Right cardiac atrium (tissue), 5 donors: Measurements from ENCODE around the gene PGLYRP4. TPM values are rescaled to one million over a fixed set of nuclear protein-coding genes. Genes with fewer than 3 reads are reported as not detected.

Experiments used
- ATAC-seq, 2 donors: fragments of 200-7000 bp; cut with Tn5 transposase; one replicate each; pipeline versions ENCODE4 v1.8.0 to v1.9.1; 2020; ENCODE audit warnings: moderate library complexity in 2 of 2, mild to moderate bottlenecking in 1 of 2
- DNase-seq, 3 donors: peaks; one replicate each; pipeline ENCODE4 v3.0.0-alpha.2; 2020
- H3K27ac ChIP-seq: one replicate; pipeline ENCODE4 v1.5.1; 2013; ENCODE audit warnings: mild to moderate bottlenecking, low read length, control low read depth, moderate library complexity
- H3K27me3 ChIP-seq: one replicate; pipeline ENCODE4 v1.6.1; 2013; ENCODE audit not compliant: control insufficient read depth, insufficient read depth
- H3K4me1 ChIP-seq: one replicate; pipeline ENCODE4 v1.6.1; 2013; ENCODE audit warnings: low read length; ENCODE audit not compliant: control insufficient read depth, insufficient read depth
- H3K4me3 ChIP-seq: one replicate; pipeline ENCODE4 v1.5.1; 2013; ENCODE audit warnings: low read length, control low read depth
- H3K9me3 ChIP-seq: one replicate; pipeline ENCODE4 v1.6.1; 2013; ENCODE audit warnings: low read length; ENCODE audit not compliant: control insufficient read depth
- WGBS: extraction: QIAGEN DNeasy Blood & Tissue Kit; methylation state at CpG from one replicate; pipeline ENCODE4 v1.1.7; 2013; 5-methylcytosine and 5-hydroxymethylcytosine counted together
- intact Hi-C, 4 donors: fragments of 100-400 bp; cut with DNase I; formaldehyde crosslinking; loops; one replicate each; pipeline versions ENCODE4 v1.11.0 to v1.14.0; 2022 to 2023
- polyA plus RNA-seq: library from polyadenylated mRNA; stranded (reverse); fragments of 200-250 nt; gene quantifications from one replicate; pipeline ENCODE4 v1.2.3, GENCODE V29; 2013
- total RNA-seq, 4 donors: library from RNA; stranded (reverse); fragmentation: NEBNext Ultra II Directional; extraction: Animal tissue kit (Norgen Biotek cat#: 25700); gene quantifications; one replicate each; pipeline ENCODE4 v1.2.1, GENCODE V29; 2021
- donor health status: healthy with polysubstance abuse.
- donor health status: DM: no; HTN: yes; CAD: no.
- donor health status: DM: no; HTN: no; CAD: no.
- donor health status: DM: no; HTN: yes; CAD: no; lungs with severe emphysema.
- donor health status: DM: yes; HTN: yes; CAD: no.

Gene PGLYRP4
- total and polyA plus RNA-seq, 5 donors: not detected

DNA sequence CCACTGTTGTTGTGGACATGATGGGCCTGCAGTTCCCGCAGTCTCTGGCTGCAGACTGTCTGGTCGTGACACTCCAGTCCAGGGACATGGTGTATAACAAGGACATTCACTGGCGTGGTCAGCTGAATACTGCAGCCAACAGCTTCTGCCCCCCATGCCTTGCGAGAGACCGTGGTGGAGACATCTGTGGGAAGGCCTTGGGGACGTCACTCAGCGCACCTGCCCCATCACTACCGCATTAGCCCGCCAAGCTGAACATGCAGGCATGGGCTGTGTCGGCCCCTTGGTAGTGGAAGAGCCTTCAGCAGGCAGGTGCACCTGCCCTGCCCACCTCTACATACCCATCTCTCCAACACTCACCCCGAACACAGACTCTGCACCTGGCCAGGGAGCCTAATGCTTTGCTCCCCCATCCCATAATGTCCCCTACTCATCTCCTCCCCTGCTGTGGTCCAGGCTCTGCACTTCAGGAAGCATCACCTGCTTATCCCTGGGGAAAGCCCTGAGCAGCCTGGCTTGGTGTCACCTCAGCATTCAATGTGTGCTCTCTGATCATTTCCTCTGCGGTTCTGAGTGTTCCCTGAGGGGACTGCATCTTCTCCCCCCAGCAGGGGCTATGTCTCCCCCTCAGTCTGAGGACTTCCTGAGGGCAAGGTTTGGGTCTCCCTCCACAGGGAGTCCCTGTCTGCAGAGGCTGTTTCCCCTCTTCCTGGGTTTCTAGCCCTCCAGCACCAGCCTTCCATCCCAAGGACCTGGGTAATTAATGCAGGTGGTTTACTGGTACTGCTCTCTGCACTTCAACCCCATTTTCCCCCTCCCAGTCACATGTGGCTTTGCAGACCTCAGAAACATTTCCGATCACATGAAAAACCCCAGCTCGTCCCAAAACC, 3.2 kb downstream of the PGLYRP4 start:
- Histone ChIP-seq H3K4me3 (no peak overlapping the region), H3K4me1 (peaks cover 2% of the 10 kb centered on the region), H3K9me3 (no peaks in the 10 kb centered on the region), H3K27ac (no peak overlapping the region), H3K27me3 (no peaks in the 10 kb centered on the region)
- intact Hi-C loops: no loop called here
- DNase-seq (no peak), ATAC-seq (no peak)
- WGBS: 86% methylated on average over 14 of the region's 14 CpGs

DNA sequence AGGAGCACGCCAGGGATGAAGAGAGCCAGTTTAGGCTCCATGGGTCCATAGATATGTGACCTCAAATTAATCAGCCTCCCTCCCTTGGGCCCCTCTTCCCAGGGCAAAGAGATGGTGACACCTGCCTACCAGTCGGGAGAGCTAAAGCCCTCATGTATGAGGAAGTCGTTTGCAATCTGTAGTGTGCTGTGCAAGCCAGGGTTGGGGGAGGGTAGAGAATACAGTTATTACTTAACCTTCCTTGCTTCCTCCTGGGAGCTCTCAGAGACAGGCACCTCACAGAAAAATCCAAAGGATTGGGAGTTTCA, 4.0 kb downstream of the PGLYRP4 start:
- 55% methylated on average over 3 of the region's 3 CpGs for WGBS
- peak in 1 of 2 donors; percentile 35 for ATAC-seq
- no peaks in the 10 kb centered on the region for H3K27me3 ChIP-seq
- no peak overlapping the region for H3K27ac ChIP-seq
- DNase-seq: no peak
- H3K4me3 ChIP-seq: no peak overlapping the region
- H3K9me3 ChIP-seq: no peaks in the 10 kb centered on the region
- intact Hi-C loops: no loop called here
- H3K4me1 ChIP-seq: peaks cover 2% of the 10 kb centered on the region

DNA sequence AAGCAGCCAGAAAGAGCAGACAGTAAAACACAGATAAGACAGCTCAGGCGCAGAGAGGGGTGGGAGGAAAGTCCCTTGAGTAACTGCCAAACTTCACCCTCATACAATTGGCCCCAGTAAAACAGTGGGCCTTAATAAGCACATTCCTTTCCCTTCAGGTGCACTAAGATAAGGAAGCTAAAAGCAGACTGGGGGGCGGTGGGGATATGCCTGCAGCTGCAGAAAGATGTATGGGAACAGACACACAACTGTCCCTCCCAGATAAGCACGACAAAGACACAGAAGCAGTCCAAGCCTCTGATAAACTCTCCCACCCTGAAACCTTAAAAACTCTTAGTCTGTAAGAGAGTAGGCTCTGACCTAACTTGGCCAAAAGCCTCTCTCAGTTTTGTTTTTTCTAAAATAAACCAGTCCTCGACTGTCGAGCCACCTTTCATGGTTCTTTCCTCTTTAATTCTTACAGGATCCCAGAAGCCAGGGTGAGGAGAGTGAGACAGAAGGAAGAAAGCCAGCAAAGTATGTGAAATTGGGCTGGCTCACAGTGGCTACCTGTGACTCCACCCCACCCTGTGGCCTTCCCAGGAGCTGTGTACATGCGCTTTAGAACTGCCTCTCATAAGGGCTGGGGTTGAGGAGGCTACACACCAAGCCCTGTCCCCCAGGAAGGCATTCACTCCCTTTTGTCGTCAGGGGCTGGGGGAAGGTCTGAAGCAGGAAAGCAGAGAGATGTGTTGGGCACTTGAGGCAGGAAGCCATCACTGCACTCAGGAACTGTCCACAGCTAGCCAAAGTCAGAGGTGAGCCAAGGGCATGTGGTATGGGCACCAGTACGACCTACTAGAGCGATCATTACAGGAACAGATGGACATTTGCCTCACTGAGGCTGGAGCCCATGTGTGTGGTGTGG, 4.6 kb downstream of the PGLYRP4 start:
- H3K4me3 ChIP-seq: no peak overlapping the region
- H3K27me3 ChIP-seq: no peaks in the 10 kb centered on the region
- ATAC-seq (no peak), DNase-seq (no peak)
- no peak overlapping the region for H3K27ac ChIP-seq
- intact Hi-C loops: no loop called here
- peaks cover 2% of the 10 kb centered on the region for H3K4me1 ChIP-seq
- WGBS: 37% methylated on average over 9 of the region's 9 CpGs
- H3K9me3 ChIP-seq: no peaks in the 10 kb centered on the region

DNA sequence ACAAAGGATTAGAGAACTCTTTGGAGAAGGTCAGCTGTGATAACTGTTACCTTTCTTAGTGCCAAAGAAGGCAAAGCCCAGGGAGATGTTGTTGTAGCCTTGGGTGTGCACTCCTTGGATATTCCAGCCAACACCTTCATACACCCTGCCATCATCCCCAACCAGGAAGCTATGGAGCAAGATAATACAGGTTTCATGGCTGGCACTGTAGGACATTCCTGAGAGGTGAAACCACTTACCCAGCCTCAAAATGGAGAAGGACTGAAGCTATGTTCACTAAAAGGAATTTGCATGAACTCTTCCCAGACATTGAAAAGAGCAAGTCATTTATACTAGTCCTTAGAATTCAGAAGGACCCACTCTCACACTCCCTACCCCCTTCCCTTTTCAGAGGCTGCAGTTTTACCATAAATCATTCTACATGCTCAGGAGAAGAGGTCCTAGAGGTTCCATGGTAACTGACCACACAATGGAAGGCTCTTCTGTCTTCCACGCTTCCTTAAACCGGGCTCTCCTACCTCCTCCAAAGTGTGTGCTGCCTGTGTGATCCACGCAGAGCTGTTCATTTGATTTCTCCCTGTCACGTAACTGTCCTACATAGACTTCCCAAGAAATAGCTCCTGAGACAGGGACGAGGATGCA, 5.5 kb downstream of the PGLYRP4 start:
- Histone ChIP-seq H3K4me3 (no peak overlapping the region), H3K27me3 (no peaks in the 10 kb centered on the region), H3K27ac (no peak overlapping the region), H3K9me3 (no peaks in the 10 kb centered on the region), H3K4me1 (peaks cover 2% of the 10 kb centered on the region)
- 18% methylated on average over 5 of the region's 5 CpGs for WGBS
- intact Hi-C loops: no loop called here
- DNase-seq: no peak
- no peak for ATAC-seq

DNA sequence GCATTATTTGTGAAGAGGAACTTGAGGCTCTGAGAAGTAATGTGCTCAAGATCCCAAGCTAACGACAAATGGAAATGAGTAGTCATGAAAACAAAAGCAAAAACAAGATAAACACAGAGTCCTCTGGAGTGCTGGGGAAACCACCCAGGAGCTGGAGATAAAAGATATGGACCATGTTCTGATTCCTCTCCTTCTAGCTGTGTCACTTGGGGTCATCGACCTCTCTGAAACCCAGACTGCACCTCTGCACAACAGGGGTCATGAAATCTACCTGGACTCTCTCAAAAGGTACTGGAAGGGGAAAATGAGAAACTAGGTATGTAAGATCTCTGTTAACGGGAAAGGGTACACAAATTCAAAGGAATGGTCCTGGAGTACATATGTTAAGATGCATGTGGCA, 6.5 kb downstream of the PGLYRP4 start:
- DNase-seq (no peak), ATAC-seq (no peak)
- Histone ChIP-seq H3K27ac (no peak overlapping the region), H3K4me1 (peaks cover 2% of the 10 kb centered on the region), H3K9me3 (no peaks in the 10 kb centered on the region), H3K27me3 (no peaks in the 10 kb centered on the region), H3K4me3 (no peak overlapping the region)
- 69% methylated on average over 3 of the region's 3 CpGs for WGBS
- intact Hi-C loops: no loop called here

DNA sequence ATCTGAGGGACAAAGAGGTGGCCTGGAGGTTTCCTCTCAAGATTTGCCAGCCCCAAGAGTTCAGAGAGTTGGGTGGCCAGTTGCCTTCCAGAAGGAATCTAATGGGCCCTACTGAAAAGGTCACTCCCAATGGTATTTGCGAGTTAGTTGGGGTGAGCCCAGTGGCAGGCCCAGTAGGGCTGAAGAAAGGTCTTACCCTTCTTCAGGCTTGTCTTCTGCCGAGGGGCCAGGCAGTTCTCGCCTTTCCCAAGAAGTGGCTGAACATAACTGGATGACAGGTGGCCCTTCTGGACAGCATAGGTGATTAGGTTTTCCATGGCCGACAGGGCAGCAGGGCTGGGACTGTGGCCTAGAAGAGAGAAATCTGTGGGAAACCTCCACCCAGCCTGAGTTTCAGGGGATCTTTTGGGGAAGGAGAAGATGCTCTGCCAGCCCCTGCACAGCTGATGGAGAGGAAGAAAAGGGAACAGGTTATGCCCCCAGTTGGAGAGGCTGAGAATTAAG, 7.2 kb downstream of the PGLYRP4 start:
- H3K4me3 ChIP-seq: no peak overlapping the region
- no peaks in the 10 kb centered on the region for H3K27me3 ChIP-seq
- intact Hi-C loops: no loop called here
- ATAC-seq: no peak
- DNase-seq: no peak
- 92% methylated on average over 4 of the region's 4 CpGs for WGBS
- H3K4me1 ChIP-seq: peaks cover 2% of the 10 kb centered on the region
- H3K27ac ChIP-seq: no peak overlapping the region
- H3K9me3 ChIP-seq: no peaks in the 10 kb centered on the region

DNA sequence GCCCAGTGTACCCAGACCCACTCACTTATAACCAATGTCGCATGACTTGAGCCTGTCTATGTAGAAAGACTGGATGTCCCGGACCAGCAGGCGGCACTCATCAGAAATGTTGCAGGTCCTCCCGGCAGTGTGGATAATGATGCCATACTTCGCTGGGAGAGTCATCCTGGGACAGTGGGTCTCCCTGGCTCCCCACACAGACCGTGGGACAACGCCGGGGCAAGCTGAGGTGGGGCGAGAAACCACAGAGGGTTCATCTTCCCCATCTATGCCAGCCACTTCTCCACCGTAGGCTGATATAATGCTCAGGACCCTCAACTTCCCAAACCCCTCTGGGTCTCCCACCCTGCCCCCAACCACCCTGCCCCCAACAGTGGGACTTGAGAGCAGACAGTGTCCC, 8.3 kb downstream of the PGLYRP4 start:
- Histone ChIP-seq H3K27me3 (no peaks in the 10 kb centered on the region), H3K4me3 (no peak overlapping the region), H3K4me1 (peaks cover 2% of the 10 kb centered on the region), H3K9me3 (no peaks in the 10 kb centered on the region), H3K27ac (no peak overlapping the region)
- ATAC-seq (no peak), DNase-seq (no peak)
- WGBS: 92% methylated on average over 10 of the region's 10 CpGs
- intact Hi-C loops: no loop called here

DNA sequence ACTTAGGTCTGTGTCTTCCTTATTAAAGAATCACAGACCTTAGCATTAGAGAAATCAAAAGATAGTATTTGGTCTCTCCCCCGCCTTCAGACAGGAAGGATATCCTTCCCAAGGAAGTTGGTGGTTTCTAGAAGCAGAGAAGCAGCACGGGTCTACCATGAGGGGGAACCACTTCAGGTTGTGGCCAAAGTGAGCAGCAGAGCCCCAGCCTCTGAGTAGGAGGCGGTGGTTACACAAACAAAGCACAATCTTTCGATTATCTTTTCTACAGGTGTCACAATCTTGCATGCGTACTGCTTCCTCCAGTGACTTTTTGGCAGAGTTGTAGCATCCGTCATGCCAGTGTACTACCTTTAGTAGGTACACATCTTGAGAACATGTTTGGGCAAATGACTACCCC, 8.8 kb downstream of the PGLYRP4 start:
- no peak for DNase-seq
- Histone ChIP-seq H3K27ac (no peak overlapping the region), H3K9me3 (no peaks in the 10 kb centered on the region), H3K4me3 (no peak overlapping the region), H3K27me3 (no peaks in the 10 kb centered on the region), H3K4me1 (peaks cover 2% of the 10 kb centered on the region)
- no peak for ATAC-seq
- intact Hi-C loops: no loop called here
- 62% methylated on average over 6 of the region's 6 CpGs for WGBS

DNA sequence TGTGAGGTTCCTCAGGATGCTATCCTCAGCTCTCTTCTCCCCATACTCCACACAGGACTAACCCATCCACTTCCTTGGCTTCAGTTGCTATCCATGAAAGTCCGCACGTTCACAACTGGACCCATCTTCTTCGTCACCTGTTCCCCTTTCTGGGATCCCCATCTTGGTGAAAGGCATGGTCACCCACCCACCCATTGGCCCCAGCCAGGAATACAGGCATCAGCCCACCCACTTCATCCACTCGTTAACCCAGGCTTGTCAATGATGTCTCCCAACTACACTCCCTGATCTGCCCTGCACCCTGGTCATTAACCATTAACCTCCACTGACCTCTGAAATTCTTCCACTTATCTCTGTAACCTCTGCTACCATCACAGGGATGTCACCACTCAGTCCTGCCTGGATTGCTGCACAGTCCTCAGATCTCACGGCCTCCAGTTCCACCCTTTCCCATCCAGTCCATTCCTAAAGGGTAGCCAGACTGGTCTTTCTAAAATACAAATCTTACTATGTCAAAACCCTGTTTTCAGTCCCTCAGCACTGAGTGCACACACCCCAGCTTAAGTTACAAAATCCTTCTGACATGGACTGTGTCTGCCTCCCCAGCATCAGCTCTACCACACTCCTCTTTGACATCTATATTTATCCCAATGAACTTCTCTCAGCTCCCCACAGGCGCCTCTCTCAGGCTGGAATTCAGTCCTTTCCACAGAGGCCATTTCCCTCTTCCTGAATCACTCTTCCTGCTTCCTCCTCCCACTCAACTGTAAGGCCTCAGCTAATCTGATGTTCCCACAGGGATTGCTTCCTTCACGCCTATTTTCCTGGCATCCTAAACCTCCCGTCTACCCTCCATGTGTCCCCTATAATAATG, 10.4 kb downstream of the PGLYRP4 start:
- H3K4me1 ChIP-seq: no peaks in the 10 kb centered on the region
- 49% methylated on average over 8 of the region's 8 CpGs for WGBS
- intact Hi-C loops: no loop called here
- no peak overlapping the region for H3K27ac ChIP-seq
- no peak for DNase-seq
- H3K4me3 ChIP-seq: no peak overlapping the region
- ATAC-seq: no peak
- no peaks in the 10 kb centered on the region for H3K9me3 ChIP-seq
- no peaks in the 10 kb centered on the region for H3K27me3 ChIP-seq

DNA sequence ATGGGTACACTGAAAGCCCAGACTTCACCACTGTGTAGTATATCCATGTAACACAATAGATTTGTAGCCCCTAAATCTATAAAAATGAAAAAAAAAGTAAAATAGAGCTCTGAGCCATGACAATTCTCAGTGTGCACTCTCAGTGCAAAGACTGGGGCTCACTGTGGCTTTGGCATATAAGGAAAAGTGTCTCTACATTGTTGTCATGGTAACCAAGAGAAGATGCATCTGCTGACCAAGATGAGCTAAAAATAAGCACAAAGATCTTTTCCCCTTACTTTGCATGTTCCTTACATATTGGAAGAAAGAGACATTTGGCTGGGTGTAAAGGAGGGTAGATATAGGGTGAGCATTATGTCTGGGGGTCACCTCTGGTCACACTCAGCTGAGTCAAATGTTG, 12.0 kb downstream of the PGLYRP4 start:
- ATAC-seq: no peak
- Histone ChIP-seq H3K27ac (no peak overlapping the region), H3K4me1 (no peaks in the 10 kb centered on the region), H3K4me3 (no peak overlapping the region), H3K9me3 (no peaks in the 10 kb centered on the region), H3K27me3 (no peaks in the 10 kb centered on the region)
- intact Hi-C loops: no loop called here
- no peak for DNase-seq
